Inflammatory macrophage treated with lipopolysaccharide for 4 hours (primary cell): ENCODE data around the gene BRDT.
"Not testable (repeated sequence)": the region's sequence is repeated elsewhere in the genome, so short reads cannot be mapped to it uniquely, and the experiment has no call there.

Experiments used
- DNase-seq: peaks from one replicate; pipeline ENCODE4 v3.0.0-alpha.2; 2020

BRDT gene

DNA sequence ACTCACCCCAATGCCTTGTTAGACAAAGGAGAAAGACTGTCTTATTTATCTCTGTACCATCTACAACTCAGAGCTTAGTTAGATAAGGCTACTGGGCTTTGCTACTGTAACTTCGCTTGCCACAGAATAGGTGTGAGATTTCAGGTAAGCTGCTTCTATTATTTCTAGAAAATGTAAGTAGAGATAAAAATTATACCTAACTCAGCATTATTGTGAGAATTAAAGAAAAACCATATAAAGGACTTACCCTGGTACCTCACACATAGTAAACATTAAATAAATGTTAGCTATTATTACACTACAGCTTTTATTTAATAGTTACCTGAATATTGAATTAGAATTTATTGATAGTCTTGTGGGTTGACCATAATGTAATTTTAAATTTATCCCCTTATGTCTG, 44.1 kb downstream of the BRDT start:
- no peak for DNase-seq

DNA sequence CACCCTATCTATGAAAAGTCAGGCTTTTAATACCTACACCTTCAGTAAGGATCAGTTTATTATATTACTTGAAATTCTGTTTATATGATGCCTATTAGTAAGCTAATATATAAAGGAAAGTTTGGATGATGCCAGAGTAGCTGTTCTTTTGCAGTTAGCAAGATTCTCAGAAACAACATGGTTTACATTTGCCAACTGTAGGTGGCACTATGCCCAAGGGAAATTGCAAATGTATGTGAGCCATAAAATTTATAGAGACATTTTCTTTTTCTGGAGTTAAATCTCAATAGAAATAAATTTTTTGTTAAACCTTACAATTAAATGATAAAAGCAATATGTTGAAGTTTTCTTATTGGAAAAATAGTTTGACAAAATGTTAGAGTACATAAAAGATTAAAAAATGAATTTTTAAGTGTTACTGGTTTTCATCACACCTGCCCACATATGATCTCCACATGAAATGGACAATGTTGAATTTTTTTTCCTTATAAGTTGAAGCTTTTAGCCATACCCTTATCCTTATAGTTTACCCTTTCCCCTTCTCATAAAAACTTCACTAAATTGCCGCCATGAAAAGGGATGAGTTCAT, 48.5 kb downstream of the BRDT start:
- peak; percentile 53 for DNase-seq

DNA sequence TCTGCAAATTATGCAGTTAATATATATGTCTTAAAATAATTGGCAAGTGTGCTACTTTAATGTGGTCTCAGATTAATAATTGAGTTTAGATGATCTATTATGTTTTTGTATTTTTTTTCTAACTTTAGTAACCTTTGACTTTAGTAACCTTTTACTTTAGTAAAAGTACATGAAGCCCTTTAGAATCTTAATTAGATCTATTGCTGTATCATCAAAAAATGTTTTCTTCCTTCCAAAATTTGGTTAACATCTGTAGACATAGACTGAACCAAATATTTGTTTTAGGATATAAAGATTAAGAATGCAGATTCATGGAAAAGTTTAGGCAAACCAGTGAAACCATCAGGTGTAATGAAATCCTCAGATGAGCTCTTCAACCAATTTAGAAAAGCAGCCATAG, 54.9 kb downstream of the BRDT start:
- no peak for DNase-seq

DNA sequence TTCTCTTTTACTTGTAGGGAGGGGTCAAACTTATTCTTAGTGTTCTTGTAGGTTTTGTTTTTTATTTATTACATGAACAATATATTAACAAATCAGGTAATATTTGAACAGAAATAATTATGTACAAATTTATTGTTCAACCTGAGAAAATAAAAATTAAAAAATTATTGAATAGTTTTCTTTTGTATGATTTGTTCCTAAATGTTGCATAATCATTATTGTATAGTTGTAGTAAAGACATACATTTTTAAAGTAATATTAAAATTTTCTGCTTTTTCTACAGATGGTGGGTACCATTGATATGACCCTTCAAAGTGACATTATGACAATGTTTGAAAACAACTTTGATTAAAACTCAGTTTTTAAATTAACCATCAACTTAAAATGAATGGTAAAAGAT, 64.7 kb downstream of the BRDT start:
- DNase-seq: no peak

DNA sequence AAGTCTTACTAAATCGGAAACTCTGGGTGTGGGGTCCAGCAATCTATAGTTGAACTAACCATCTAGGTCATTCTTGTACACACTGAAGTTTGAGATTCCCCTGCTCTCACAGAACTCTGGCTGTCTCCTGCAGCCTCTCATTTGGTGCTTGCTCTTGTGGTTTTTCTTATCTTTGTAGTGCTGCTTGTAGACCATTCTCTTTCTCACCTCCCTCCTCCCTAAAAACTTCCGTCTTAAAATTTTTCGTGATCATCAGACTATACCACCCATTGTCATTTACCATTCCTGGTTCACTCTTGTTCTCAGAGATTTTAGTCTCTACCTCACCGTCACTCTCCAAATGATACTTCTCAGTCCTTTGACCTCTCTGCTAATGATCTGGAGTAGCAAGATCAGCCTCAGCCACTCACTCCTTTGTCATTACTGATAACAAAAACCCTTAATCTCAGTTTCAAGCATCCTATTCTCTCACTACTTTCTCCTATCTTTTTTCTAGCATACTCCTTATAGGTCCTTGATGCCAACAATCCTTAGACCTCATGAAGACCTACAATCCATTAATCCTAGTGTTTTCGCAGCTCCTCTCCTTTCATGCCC, 67.6 kb downstream of the BRDT start:
- no peak for DNase-seq

DNA sequence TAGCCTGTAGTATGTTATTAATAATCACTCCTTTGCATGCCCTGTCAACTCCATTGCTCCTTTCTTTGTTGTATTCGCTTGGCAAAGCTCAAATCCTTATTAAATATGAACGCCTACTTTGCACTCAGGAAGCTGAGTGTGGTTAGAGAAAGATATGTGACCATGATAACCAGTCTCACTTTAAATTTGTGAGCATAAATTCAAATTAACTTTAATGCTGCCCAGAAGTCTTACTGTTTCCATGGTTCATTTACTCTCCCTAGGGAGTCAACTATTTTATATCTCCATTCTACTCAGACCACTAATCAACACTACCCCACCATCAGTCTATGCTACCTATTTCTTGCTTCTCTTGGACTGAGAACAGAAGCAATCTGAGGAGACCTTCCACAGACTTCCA, 68.5 kb downstream of the BRDT start:
- no peak for DNase-seq

DNA sequence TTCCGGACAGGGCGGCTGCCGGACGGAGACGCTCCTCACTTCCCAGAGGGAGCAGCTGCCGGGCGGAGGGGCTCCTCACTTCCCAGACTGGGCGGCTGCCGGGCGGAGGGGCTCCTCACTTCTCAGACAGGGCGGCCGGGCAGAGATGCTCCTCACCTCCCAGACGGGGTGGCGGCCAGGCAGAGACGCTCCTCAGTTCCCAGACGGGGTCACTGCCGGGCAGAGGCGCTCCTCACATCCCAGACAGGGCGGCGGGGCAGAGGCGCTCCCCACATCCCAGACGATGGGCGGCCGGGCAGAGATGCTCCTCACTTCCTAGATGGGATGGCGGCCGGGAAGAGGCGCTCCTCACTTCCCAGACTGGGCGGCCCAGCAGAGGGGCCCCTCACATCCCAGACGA, 76.8 kb downstream of the BRDT start:
- not testable (repeated sequence) for DNase-seq

DNA sequence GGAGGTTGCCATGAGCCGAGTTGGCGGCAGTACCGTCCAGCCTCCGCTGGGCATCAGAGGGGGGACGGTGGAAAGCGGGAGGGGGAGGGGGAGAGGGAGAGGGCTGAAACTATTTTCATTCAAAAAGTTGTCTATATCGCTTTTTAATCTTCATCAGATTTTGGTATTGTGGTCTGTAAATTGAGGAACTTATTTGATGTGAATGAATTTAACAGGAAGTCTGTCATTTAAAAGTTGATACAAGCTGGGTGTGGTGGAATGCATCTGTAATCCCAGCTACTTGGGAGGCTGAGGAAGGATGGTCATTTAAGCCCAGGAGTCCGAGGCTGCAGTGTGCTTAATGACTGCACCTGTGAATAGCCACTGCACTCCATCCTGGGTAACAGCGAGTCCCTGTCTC, 77.6 kb downstream of the BRDT start:
- DNase-seq: no peak

DNA sequence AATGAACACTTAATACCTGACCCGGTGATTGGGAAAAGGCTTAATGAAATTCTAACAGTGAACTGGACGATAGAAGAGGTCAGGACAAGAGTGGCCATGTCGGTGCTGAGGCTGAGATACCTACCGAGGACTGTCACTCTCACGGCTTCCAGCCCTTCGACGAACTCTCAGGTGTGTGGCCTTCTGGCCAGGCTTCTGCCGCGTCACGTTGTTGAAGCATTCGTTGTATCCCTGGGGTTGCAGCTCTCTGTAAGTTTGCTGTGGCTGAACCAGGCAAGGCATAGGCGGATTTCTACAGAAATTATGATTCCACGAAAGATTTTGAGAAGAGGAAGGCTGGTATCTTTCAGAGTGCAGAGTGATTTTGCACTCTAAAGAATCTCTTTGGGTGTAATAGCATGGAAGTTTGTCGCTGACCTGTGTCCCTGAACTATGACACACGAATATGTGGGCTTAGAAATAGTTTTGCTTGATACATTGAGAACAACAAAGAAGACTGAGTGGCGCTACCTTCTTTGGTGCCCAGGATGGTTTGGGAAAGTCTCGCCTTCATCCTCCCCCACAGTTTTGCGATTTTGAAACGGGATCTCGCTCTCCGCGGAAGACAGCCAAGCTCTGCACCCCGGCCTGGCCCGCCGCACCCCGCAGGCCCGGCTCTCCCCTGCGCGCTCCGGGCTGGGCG, 80.2 kb downstream of the BRDT start:
- DNase-seq: no peak

DNA sequence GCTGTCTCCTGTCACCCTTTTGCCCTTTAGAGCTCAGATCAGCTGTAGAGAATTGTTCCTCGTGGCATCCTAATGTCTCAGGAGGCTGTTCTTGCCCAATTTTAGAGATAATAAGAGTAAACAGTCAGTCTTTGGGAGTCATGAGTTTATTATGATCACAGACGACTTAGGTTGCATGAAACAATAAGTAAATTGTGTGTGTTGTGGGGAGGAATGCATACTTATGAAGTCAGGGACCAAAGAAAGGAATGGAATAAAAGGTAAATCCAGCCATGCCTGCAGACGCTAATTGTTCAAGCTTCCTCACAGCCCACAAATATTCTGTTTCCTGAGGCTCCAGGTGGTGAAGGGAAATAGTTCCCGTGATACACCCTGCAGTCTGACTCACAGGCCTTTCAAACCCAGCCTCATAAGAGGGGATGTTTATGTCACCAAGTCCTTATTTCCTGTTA, 81.5 kb downstream of the BRDT start:
- DNase-seq: no peak

DNA sequence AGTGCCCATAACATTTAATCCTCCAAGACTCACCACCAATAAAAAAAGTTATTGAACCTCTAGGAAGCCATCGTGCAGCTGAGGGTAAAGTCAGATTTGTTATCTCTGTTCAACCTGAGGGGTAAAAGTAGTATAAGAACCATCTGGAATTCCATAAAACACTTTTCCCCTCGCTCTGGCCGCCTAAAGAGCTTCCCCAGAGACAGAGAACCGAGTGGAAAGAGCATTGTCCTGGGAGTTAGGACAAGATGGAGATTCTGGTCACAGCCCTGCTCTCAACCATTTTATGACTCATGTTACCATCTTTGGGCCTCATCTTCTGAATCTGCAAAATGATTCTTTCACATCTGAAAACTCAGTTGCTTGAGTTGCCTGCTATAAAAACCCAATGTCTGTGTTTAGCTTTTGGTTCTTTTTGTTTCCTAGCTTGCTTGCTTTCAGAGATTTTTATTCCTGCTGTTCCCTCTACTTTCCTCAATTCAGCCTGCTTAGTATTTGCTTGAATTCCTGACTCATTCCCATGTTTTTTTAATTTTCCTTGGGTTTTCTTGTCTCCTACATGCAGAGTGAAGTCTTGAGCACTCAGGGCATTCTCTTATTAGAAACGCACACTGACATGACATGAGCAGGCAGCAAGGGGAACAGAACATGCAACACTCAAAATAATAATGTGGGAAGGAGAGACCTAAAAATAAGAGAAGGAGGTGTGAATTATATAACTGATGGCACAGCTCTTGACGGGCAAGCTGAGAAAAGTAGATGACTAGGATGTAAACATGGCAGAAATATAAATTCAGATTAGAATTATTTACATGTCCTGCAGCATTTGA, 82.3 kb downstream of the BRDT start:
- no peak for DNase-seq

DNA sequence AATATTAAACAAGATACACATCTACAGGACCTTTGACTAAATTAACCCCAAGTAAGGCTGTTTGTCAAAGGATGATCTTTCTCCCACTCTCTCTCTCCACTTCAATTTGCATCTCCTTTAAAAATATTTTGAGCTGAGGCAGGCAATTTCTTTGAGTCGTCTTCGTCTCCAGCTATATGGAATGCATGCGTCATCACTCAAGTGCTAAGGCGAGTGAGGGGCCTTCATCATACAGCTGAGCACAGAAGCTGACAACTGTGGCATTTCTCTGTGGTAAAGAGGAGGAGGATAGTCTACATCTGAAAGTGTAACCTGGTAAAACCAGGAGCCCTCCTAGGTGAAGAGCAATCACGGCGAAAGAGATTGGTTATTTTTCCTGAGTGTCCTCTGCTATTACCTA, 88.2 kb downstream of the BRDT start:
- no peak for DNase-seq

DNA sequence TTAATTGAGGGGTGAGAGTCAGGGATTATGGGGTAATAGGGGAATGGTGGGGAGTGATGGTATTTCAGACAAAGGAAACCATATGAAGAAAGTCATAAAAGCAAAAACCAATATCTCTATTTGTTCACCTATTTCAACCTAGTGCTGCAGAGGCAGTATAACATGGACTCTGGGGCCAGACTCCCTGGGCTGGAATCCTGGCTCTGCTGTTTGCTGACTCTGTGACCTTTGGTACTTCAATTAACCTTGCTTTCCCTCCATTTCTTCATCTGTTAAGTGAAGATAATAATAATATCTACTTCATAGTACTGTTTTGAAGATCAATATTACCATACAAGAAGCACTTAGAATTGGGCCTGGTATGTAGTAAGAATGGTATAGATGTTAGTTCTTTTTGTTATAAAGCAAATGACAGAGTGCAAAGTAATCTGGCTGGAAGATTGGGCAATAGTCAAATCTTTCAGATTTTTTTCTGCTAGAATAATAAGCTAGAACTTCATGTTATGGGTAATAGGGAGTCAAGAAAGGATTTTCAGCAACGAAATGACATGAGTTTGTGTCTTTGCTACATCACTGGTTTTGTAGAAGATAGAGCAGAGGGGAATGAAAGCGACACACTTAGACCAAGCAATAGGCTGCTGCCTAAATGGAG, 89.6 kb downstream of the BRDT start:
- no peak for DNase-seq

DNA sequence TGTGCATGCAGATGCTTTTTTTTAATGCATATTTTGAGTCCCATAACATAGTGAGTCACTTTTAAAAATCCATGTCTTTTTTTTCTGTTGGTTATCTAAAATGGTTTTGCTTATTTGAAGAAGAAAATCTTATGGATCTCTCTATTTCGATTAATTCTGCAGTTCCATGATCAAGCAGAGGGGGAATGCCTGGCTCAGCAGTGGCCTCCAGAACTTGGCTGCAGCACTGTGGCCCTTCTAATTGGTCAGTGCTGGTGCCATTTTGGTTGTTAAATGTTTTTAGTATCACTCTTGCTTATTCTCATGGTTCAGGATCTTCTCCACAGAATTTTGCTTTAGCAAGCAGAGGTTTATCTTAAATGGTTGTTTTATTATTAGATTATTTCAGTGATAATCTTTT, 91.8 kb downstream of the BRDT start:
- no peak for DNase-seq

DNA sequence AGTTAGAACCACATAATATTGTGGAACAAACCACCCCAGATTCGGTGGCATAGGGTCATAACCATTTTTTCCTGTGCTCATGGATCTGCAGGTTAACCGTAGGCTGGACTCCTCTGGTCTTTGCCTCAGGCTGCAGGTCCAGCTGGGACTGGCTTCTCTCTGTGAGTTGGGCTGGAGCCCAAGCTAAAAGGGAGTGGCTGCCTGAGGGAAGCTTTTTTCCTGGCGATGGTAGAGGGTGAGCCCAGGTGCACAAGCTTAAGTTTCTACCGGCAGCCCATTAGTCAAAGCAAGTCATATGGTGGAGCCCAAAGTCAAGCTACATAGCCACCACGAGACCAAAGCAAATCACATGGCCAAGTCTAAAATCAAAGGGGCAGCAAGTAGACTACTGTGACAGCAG, 94.4 kb downstream of the BRDT start:
- DNase-seq: no peak

DNA sequence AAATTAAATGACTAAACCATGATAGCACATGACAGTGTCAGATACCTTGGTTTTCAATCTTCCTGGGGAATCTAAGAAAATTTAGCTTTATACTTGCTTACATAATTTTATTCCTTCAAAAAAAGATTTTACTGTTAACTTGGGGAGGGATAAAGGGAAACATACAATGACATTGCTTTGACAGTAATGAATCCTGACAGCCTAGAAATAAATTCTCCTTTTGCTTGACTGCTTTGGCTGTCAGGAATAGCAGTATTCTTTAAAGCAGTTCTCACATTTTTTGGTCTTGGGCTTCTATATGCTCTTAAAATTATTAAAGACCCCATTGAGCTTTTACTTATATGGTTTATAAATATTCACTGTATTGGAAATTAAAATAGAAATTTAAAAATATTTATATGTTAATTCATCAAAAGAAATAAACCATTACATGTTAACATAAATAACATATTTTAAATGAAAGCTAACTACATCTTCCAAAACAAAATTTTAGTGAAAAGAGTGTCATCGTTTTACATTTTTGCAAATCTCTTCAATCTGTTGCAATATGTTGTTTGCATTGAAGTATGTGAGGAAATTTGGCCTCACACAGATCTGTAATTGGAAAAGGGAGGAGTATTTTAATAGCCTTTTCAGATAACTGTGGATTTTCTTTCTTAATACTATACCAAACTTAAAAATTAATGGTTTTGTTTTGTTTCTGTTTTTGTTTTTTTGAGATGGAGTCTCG, 96.7 kb downstream of the BRDT start:
- DNase-seq: no peak

DNA sequence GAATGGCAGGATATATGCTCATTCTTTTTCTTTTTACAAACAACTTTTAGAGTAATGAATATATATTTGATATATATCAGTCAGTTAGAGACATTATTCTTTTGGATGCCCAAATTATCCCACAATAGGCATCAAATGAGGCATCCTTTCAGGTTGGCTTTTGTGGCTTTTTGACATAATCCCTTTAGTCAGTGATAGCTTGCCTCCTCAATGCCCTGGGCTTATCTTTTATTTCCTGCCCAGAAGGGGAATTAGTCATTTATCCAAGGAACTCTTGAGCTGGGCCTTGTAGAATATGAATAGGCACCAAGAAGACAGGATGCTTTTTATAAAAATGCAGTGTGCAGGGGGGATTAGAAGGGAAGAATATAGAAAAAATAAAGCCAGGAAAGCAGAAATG, 102.7 kb downstream of the BRDT start:
- no peak for DNase-seq
